ENCODE results near the gene ACSL5. TPM values are rescaled to one million over a fixed set of nuclear protein-coding genes. Genes with fewer than 3 reads are reported as not detected.

The ACSL5 gene
- total and polyA plus RNA-seq, 2 donors (not counting 3 experiments of a cell fraction or from before 2014, with no cell fraction given) = 1.5 to 2.1 TPM

- H3K27me3 ChIP-seq (ENCODE audit: control insufficient read depth in 2 of 2, insufficient read depth in 2 of 2, low read length in 2 of 2) = no peaks in the 10 kb centered on the region
- H3K4me3 ChIP-seq (replicated peaks in 1 of 3; ENCODE audit: insufficient read depth in 1 of 3, low read depth in 1 of 3, low read length in 3 of 3) = no peak overlapping the region
- no peaks in the 10 kb centered on the region for H3K36me3 ChIP-seq (ENCODE audit: control insufficient read depth in 2 of 2, extremely low read depth in 1 of 2, insufficient read depth in 2 of 2, low read length in 2 of 2)
- H4K20me1 ChIP-seq (replicated peaks; ENCODE audit: control insufficient read depth, extremely low read depth, insufficient read depth, low read length) = no peaks in the 10 kb centered on the region
- no peak overlapping the region for H3K27ac ChIP-seq (ENCODE audit: insufficient read depth, low read depth, low read length)
- TF ChIP-seq FOS (IDR thresholded peaks at IDR 0.05; ENCODE audit: borderline replicate concordance, insufficient read depth, low read length) (no peak), POLR2A (IDR thresholded peaks at IDR 0.05; ENCODE audit: low read depth, low read length) (no peak), JUN (IDR thresholded peaks at IDR 0.05; ENCODE audit: borderline replicate concordance, insufficient read depth, insufficient read length, low read depth) (no peak), EZH2 (IDR thresholded peaks at IDR 0.05; ENCODE audit: borderline replicate concordance, low read depth, low read length, severe bottlenecking) (no peak), POLR2AphosphoS5 (IDR thresholded peaks at IDR 0.05; ENCODE audit: insufficient read depth, low read depth, low read length) (no peak), CTCF (IDR thresholded peaks at IDR 0.05; ENCODE audit: extremely low read depth in 1 of 2, insufficient read depth in 1 of 2, low read depth in 1 of 2, low read length in 2 of 2) (no peak), MYC (IDR thresholded peaks at IDR 0.05; ENCODE audit: low read depth, low read length) (no peak), GATA2 (IDR thresholded peaks at IDR 0.05; ENCODE audit: insufficient read depth, insufficient read length, low read depth, low read length) (no peak)
- TF ChIP-seq, protein P1, sequence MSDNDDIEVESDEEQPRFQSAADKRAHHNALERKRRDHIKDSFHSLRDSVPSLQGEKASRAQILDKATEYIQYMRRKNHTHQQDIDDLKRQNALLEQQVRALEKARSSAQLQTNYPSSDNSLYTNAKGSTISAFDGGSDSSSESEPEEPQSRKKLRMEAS (IDR thresholded peaks at IDR 0.05; ENCODE audit: insufficient read depth, insufficient read length) = no peak
- POLR2A ChIA-PET = no interaction called here
- no peaks in the 10 kb centered on the region for H3K79me2 ChIP-seq (ENCODE audit: control insufficient read depth, insufficient read depth, low read length)
- no peak overlapping the region for H3K4me2 ChIP-seq (ENCODE audit: insufficient read depth, low read length)
- H3K4me1 ChIP-seq (ENCODE audit: control insufficient read depth, extremely low read depth, insufficient read depth, low read length) = no peaks in the 10 kb centered on the region
- H3K9ac ChIP-seq (replicated peaks; ENCODE audit: extremely low read depth, insufficient read depth, low read length) = no peak overlapping the region
- FAIRE-seq (no peak), DNase-seq (ENCODE audit: low read depth, low spot score) (no peak)
- no peak overlapping the region for H2AFZ ChIP-seq (ENCODE audit: low read depth, low read length)
- intact Hi-C loops (cut with micrococcal nuclease) (no loop called here), dilution Hi-C loops (cut with MboI; ENCODE audit: extremely low pct_ligation_motif_present, low sequenced_read_pairs) (no loop called here)
- H3K9me3 ChIP-seq (replicated peaks; ENCODE audit: control insufficient read depth, insufficient read depth, low read length) = no peaks in the 10 kb centered on the region
- no TSS peak for BruUV-seq (replicated peaks)
- H3K9me1 ChIP-seq (replicated peaks; ENCODE audit: control insufficient read depth, extremely low read depth, insufficient read depth, low read length) = no peaks in the 10 kb centered on the region
- CTCF ChIA-PET = interaction anchor here (1.3 to 2.2 kb wide), 4 partner anchors 10 to 85 kb away, joined by 3 to 6 read pairs (median 6); no protein-coding TSS in a partner anchor
Measured at GRCh38 chr10:112349521-112350085, 24.3 kb upstream of the ACSL5 start.

Data from endothelial cell of umbilical vein (primary cell).